Germinal center (tissue), 1 donor: ENCODE measurements around the gene FHAD1.
"Not testable (repeated sequence)": the region's sequence is repeated elsewhere in the genome, so short reads cannot be mapped to it uniquely, and the experiment has no call there.

Experiments used
- DNase-seq: peaks from one replicate; pipeline ENCODE4 v3.0.0; 2012; ENCODE audit warnings: mixed read lengths, low spot score

Gene FHAD1

DNA sequence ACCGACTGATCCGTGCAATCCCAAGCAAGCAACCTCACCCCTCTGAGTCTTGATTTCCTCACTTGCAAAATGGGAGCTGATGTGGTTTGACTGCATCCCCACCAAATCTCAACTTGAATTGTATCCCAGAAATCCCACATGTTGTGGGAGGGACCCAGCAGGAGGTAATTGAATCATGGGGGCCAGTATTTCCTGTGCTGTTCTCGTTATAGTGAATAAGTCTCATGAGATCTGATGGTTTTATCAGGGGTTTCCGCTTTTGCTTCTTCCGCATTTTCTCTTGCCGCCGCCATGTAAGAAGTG is 58.4 kb downstream of the FHAD1 start:
- DNase-seq, result no peak

DNA sequence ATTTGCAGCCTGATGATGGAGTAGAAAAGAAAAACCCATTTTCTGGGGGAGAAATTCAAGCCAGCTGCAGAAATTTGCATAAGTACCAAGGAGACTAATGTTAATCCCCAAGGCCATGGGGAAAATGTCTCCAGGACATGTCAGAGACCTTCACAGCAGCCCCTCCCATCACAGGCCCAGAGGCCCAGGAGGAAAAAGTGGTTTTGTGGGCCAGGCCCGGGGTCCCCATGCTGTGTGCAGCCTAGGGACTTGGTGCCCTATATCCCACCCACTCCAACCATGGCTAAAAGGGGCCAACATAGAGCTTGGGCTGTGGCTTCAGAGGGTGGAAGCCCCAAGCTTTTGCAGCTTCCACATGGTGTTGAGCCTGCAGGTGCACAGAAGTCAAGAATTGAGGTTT is 59.3 kb downstream of the FHAD1 start:
- DNase-seq, result not testable (repeated sequence)

DNA sequence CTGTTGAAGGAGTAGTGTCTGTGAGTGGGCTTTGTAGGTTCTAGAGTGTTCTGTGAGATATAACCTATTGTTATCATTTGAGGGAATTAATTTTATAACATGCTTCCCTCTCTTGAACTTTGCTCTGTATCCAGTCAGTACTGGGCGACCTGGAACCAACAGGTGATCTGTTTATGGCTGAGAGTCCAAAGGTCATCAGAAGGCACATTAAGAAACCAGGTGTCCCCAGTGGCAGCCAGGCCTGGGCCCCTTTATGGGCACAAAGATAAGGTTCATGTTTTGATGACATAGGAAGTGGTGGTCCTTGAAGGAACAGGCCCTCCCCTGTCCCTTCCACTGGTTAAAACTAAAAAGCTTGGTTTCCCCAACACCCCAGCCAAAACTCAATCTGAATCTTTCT is 61.1 kb downstream of the FHAD1 start:
- DNase-seq, result no peak

DNA sequence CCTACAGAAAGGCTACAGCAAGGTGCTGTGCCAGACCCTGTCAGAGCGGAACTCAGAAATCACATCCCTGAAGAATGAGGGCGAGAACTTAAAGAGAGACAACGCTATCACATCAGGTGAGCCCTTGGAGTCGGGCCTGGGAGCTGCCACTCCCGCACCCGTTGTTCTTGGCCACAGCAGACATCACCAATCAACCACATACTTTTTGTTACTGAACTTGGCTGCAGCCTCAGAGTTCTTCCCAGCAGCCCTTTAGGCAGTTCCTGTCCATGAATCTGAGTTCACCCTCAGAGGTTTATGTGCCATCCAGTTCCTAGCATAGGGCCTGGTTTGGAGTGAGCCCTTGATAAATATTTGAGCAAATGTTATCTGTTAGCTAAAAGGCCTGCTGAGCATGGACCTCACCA is 61.6 kb downstream of the FHAD1 start:
- DNase-seq, result no peak

DNA sequence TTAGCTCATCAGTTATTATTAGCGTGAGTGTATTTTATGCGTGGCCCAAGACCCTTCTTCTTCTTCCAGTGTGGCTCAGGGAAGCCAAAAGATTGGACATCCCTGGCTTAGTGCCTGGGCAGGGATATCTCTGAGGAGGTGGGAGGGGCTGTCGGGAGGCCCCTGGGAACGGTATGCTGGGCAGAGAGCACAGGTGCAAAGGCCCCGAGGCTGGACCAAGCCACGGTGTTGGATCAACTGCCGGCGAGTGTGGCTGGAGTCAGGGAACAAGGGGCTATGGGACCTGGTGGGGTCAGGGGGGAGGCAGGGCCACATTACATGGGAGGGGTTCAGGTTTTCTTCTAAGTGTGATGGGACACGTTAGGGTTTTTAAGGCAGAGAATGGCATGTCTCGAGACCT is 62.7 kb downstream of the FHAD1 start:
- no peak for DNase-seq

DNA sequence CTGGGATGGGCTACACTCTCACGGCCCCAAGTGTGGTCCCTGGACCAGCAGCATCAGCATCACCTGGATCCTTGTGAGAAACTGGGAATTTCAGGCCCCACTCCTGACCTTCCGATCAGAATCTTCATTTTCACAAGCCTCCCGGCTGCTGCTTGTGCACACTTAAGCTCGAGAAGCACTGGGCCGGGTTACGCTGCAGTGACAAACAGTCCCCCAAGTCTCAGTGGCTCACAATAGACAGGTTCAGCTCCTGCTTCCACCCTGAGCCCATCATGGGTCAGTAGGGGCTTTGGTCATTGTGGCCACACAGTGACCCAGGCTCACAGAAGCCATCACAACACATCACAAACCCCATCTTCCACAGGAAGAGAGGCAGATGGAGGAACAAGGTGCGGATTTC is 63.5 kb downstream of the FHAD1 start:
- no peak for DNase-seq

DNA sequence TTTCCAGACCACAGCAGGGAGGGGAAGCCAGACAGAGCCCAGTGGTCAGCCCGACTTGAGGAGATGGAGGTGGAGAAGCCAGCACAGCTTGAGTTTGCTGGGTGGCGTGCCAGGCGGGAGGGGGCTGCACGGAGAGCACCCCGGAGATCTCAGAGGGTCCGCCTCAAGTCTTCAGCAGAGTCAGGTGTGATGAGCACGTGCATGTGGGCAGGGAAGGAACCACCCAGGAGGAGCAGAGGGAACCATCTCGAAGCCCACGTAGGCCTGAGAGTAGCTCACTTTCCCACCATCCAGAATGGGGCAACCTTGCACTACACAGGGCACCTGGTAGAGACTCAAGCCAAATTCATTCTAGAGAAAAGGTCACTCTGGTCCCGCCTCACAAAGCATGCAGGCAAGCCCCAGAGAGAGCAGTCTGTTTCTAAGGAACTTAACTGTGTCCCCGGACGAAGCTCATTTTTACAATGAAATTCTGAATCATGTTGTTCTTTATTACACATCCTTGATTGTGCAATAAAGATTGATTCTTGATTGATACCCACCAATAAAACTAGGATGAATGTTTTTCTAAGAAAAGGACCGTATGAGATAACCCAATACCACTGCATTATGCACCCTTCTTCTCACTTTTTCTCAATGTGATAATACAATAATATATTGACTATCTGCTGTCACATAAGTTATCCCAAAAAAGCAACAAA is 64.2 kb downstream of the FHAD1 start:
- DNase-seq, result no peak

DNA sequence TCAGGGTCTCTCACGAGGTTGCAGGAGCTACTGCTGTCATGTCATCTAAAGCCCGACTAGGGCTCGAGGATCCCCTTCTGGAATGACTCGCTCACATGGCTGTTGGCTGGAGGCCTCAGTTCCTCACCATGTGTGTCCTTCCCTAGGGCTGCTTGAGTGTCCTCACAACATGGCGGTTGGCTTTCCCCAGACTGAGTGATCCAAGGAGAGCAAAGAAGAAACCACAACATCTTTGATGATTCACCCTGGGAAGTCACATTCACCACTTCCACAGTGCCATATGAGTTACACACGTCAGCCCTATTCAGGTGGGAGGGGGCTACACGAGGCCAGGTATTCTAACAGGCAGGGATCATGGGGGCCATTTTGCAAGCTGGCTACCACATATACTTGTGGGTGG is 64.9 kb downstream of the FHAD1 start:
- no peak for DNase-seq

DNA sequence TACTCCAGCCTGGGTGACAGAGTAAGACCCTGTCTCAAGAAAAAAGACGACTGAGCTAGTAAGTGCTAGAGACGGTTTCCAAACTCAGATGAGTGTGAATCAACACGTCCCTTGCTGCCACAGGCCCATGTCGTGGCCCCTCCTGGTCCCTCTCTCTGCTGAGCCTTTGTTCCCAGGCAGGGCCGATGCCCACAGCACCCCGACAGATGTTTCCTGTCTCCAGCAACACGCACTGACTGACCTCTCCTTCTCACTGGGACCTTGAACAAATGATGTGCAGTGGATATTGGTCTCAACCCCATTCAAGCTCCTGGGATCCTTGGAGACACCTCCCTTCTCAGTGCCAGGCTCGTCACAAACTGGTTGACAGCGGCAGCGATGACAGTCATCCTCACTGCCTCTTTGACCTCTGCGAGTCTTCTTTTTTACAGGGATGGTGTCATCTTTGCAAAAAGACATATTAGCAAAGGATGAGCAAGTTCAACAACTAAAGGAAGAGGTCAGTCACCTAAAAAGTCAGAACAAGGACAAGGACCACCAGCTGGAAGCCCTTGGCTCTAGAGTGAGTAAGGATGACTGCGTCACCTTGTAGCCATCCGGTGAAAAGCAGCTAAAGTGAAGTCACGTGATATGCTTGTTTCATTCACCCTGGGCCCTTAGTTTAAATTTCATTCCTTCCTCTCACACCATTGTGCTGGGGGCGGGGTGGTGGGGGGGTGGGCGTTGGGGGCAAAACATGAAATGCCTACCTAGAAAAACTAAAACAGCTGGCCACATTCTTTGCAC is 65.8 kb downstream of the FHAD1 start:
- DNase-seq, result no peak

DNA sequence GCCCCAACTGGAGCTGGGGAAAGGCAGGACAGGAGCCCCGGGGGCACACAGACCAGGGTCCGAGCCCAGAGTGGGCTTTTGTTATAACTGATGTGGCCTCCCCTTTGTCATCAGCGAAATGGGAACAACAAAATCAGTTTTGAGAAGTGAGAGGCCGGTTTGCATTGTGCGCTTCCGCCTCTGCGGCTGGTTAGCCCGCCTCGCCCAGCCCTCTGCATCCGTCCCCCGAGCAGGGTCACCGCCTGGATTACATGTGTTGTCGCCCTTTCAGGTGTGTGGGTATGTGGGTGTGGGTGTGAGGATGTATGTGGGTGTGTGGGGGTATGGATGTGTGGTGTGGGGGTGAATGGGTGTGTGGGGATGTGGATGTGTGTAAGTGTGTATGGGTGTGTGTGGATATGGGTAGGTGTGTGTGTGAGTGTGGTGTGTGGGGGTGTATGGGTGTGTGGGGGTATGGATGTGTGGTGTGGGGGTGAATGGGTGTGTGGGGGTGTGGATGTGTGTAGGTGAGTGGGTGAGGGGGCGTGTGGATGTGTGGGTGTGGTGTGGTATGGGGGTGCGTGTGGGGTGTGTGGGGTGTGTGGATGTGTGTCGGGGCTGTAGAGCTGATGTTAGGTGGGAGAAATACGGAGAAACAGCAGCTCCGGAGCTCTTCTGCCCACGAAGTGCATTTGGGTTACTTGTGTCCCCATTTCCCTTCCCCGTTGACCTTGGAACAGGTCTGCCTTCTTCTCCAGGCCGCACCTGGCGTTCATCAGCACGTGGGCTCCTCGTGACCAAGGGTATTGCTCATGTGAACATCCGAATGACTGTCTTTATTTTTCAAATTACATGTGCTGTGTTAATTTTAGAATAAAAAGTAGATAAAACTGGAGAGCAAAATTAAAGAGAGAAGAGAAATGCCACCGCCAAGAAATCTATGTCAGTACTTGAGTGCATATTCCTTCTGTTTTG is 67.6 kb downstream of the FHAD1 start:
- no peak for DNase-seq

DNA sequence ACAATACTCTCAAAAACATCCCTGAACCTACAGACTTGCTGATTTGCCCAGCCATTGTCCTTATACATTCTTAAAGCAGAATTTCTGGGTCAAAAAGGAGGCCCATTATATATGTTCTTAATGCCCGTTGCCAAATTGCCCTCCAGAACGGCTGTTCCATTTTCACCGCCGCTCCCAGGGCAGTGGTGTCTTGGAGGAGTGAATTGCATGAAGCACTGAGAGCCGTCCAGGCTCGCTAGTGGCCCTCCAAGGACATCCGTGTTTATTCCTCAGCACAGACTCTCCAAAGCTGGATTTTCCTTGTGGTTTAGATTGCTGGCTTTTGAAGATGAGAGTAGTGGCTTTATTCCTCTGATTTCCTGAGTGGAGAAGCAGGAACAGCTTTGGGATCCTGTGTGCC is 68.8 kb downstream of the FHAD1 start:
- no peak for DNase-seq

DNA sequence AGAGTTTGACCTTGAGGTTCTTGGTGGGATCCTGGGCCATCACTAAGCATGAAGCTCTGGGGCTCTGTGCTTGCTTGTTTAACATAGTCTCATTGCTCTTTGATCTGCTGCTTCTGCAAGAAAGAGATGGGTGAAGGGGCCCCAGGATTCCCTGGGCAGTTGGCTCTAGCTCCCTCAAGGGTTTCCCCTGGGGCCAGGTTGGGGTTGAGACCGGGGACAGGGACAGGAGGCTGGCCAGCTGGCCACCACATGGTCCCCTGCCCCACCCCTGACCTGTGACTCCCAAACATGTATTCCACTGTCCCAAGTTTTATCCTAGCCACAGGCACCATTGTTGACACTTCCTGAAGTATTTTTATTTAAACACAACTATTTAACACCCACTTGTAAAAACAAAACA is 69.5 kb downstream of the FHAD1 start:
- no peak for DNase-seq

DNA sequence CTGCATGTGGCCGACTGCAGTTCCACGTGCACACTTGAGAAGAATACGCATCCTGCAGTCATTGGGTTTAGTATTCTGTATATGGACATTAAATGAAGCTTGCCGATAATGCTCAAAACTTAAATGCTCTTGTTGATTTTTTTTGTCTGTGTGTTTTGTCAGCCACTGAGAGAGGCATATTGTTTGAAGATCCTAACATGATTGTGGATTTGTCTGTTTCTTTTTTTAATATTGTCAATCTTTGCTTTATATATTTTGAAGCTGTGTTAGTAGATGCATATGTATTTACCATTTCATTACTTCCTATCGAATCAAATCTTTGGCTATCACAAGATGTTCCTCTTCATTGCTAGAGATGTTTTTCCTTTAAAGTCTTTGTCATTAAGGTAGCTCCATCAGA is 73.2 kb downstream of the FHAD1 start:
- DNase-seq, result no peak

DNA sequence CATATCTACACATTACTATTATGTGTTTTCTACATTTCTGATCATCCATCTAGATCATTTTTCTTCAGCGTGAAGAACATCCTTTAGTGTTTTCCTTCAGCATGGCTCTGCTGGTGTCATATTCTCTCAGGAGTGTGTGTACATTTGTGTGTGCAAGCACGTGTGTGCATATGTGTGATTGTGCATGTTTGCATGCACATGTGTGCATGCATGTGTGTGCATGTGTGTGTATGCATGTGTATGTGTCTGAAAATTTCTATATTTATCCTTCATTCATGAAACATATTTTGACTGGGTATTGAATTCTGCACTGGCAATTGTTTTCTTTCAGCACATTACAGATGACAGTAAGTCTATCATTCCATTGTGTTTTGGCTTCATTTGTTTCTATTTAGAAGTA is 74.6 kb downstream of the FHAD1 start:
- no peak for DNase-seq

DNA sequence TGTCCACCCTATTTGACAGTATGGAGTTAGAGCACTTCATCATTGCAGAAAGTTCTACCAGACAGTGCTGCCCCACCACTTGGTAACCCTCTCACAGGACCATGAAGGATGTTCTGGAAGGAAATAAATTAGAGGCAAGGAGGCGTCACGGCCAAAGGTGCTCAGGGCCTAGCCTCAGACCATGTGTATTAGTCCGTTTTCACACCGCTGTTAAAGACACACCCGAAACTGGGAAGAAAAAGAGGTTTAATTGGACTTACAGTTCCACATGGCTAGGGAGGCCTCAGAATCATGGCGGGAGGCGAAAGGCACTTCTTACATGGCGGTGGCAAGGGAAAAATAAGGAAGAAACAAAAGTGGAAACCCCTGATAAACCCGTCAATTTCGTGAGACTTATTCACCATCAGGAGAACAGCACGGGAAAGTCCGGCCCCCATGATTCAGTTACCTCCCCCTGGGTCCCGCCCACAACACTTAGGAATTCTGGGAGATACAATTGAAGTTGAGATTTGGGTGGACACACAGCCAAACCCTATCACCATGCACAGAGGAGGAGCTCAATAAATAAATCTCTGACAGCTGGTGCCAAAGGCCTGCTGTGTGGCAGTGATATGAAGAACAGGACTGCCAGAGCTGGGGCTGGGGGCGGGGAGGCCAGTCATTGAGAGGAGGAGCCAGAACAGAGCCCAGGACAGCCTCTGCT is 75.8 kb downstream of the FHAD1 start:
- DNase-seq, result no peak

DNA sequence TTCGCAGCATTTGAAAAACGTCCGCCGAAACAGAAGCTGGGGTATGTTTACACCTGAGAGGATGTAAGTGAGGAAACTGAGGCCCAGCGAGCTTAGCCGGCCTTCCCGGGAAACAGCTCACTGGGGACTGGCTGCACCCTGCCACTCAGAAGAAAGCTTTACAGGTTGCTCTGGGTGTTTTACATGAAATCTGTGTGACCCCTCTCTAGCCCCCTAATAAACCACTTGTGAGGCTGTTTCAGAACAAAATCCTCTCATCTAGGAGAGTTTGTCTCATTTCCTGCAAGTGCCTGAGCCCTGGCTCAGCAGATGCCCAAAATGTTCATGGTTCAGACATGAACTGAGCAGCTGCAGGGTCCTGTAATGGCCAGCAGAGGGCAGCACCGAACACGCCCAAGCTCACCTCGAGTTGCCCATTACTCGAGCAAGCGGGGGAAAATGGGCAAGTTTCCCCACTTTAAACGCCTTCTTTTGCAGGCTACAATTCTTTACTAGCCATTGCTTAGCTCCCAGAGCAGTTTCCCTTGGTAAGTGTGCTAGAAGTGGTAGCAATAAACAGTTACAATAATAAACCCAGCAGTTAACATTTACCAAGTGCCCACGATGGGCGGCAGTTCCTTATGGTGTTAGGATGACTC is 76.4 kb downstream of the FHAD1 start:
- peak; percentile 65 for DNase-seq

DNA sequence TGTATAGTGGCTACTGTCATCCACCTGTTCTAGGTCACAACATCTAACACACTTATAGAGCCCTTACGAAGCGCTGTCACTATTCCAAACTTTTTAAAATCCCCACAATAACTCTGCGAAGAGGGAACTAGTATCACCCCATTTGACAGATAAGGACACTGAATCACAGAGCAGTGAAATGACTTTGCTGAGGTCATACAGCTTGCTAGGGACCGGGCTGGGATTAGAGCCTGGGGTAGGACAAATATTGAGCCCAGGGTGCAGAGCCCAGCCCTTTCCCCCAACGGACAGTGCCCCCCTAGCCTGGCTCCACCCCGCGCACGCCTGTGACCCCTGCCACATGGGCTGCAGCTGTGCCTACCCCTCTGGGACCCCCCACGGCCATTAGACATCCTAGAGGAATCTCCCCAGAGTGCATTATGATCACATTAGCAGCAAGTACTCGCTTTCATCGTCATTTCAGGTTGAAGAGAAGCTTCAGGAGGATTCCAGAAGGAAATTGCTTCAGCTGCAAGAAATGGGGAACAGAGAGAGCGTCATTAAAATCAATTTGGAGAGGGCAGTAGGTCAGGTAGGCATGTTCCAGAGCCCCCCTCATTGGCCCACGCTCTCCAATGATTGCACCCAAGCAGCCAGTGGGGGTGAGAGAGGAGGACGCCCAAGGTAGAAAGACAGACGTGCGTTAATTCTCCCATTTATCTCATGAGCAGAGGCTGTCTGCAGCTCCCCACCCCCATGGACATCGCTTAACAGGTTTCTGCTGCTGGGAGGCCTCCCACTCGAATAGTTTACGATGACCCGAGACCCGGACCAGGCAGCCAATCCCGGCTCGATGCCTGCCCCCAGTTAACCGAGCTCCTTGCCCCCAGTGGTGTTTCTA is 77.2 kb downstream of the FHAD1 start:
- DNase-seq, result no peak

DNA sequence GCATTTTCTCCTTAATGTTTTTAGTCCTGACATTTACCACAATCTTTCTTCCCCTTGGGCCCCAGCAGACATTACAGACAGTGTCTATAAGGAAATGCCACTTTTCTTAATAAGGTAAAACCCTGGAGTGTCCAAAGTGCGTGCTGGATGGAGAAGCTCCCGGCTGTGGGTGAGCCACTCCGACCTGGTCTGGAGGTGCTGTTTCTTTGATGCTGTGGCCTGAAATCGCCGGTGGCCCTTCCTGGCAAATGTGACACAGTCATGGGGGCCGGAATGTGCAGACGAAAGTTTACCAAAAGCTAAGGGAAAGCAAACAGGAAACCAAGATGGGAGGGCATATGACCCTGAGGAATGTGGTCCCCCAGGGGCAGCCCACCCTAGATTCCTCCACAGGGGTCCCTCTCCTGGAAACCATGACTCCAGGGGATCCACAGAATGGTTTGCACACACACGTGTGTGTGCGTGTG is 77.9 kb downstream of the FHAD1 start:
- DNase-seq, result no peak

DNA sequence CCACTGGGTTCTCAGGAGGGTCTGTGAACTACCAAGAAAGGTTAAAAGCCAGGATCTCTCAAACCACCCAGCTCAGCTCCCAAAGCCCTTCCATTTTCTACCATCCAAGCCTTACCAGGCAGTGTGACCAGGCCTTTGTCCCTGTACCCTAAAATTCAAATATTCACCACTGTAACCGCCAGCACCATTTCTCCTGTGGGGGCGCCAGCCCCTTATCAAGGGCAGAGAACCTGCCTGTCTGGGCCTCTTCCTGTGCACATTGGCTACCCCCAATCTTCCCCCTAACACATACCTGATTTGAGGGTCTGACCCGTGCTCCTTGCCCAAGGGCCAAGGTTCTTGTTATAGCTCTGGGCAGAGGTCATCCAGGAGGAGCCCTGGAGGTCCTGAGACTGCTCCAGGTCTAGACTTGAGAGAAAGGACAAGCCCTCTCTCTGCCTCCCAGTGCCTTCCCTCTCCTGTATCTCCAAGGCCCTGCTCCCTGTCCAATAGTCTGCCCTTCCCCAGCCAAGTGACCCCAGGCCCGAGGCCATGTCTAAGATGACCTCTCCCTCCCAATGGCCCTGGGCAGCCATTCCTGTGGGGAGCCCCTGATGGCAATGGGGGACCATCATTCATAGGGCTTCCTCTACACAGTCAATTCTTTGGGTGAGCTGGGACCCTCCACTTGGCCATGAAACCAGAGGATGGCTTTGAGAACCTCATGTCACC is 78.5 kb downstream of the FHAD1 start:
- no peak for DNase-seq
